ENCODE data around the gene RNF38. TPM values are rescaled to one million over a fixed set of nuclear protein-coding genes. Genes with fewer than 3 reads are reported as not detected.

Gene RNF38
- polyA plus RNA-seq, 1 donor from 2014 or later = 61.9 TPM

- H3K27ac ChIP-seq (ENCODE audit: low read length) = no peak overlapping the region
Measured at GRCh38 chr9:36407122-36407723, 7.2 kb upstream of the RNF38 start.

GRCh38 chr9:36402536-36402935, 2.5 kb upstream of the RNF38 start:
- H2AFZ ChIP-seq (ENCODE audit: low read depth, low read length) = no peak overlapping the region
- no peaks in the 10 kb centered on the region for H3K9me3 ChIP-seq (ENCODE audit: low read length)
- no peak overlapping the region for H3K4me3 ChIP-seq (ENCODE audit: low read length)
- peaks cover 3% of the 10 kb centered on the region for H4K20me1 ChIP-seq (ENCODE audit: insufficient read depth)
- no peak overlapping the region for H3K27ac ChIP-seq (ENCODE audit: low read length)
- H3K9ac ChIP-seq (ENCODE audit: low read length) = no peak overlapping the region
- no peaks in the 10 kb centered on the region for H3K27me3 ChIP-seq (ENCODE audit: insufficient read depth, low read depth, low read length)
- H3K4me2 ChIP-seq (ENCODE audit: low read length) = no peak overlapping the region
- H3K79me2 ChIP-seq (replicated peaks; ENCODE audit: insufficient read depth, low read length) = peaks cover 44% of the 10 kb centered on the region
- H3K9me2 ChIP-seq (ENCODE audit: insufficient read depth, low read length) = no peaks in the 10 kb centered on the region
- H3K36me3 ChIP-seq (ENCODE audit: insufficient read depth, low read length) = no peaks in the 10 kb centered on the region
- peaks cover 3% of the 10 kb centered on the region for H3F3A ChIP-seq (ENCODE audit: insufficient read depth, low read length, poor library complexity, severe bottlenecking)
- TF ChIP-seq SMC3 (conservative IDR thresholded peaks at IDR 0.05; ENCODE audit: poor library complexity) = no peak
- no peak for TF ChIP-seq EP300 (conservative IDR thresholded peaks at IDR 0.05; ENCODE audit: poor library complexity, severe bottlenecking)
- no peak for TF ChIP-seq MXI1 (conservative IDR thresholded peaks at IDR 0.05; ENCODE audit: poor library complexity, severe bottlenecking)
- no peak for TF ChIP-seq CTCF (IDR thresholded peaks at IDR 0.05; ENCODE audit: poor library complexity, severe bottlenecking)
- no peak for TF ChIP-seq TAF1 (IDR thresholded peaks at IDR 0.05; ENCODE audit: low read depth)

More at GRCh38 chr9:36407122-36407723, 7.2 kb upstream of the RNF38 start:
- no peaks in the 10 kb centered on the region for H3K9me2 ChIP-seq (ENCODE audit: insufficient read depth, low read length)
- H4K20me1 ChIP-seq (ENCODE audit: insufficient read depth) = peaks cover 3% of the 10 kb centered on the region
- H3K9ac ChIP-seq (ENCODE audit: low read length) = no peak overlapping the region
- no peak overlapping the region for H3K4me2 ChIP-seq (ENCODE audit: low read length)
- peaks cover 18% of the 10 kb centered on the region for H3K79me2 ChIP-seq (replicated peaks; ENCODE audit: insufficient read depth, low read length)
- TF ChIP-seq EZH2 (IDR thresholded peaks at IDR 0.05; ENCODE audit: borderline replicate concordance, insufficient read depth, low read length, poor library complexity, severe bottlenecking) (no peak), EP300 (conservative IDR thresholded peaks at IDR 0.05; ENCODE audit: poor library complexity, severe bottlenecking) (no peak), REST (IDR thresholded peaks at IDR 0.05; ENCODE audit: borderline replicate concordance) (no peak), POLR2AphosphoS5 (IDR thresholded peaks at IDR 0.05) (no peak), RAD21 (conservative IDR thresholded peaks at IDR 0.05) (peak; percentile 95), TAF1 (IDR thresholded peaks at IDR 0.05; ENCODE audit: low read depth) (no peak), SMC3 (conservative IDR thresholded peaks at IDR 0.05; ENCODE audit: poor library complexity) (peak; percentile 93), MXI1 (conservative IDR thresholded peaks at IDR 0.05; ENCODE audit: poor library complexity, severe bottlenecking) (no peak), CTCF (IDR thresholded peaks at IDR 0.05; ENCODE audit: poor library complexity, severe bottlenecking) (peak; percentile 96)
- no peaks in the 10 kb centered on the region for H3F3A ChIP-seq (ENCODE audit: insufficient read depth, low read length, poor library complexity, severe bottlenecking)
- H3K4me3 ChIP-seq (ENCODE audit: low read length) = no peak overlapping the region
- H2AFZ ChIP-seq (ENCODE audit: low read depth, low read length) = no peak overlapping the region
- H3K36me3 ChIP-seq (ENCODE audit: insufficient read depth, low read length) = no peaks in the 10 kb centered on the region
- H3K9me3 ChIP-seq (ENCODE audit: low read length) = no peaks in the 10 kb centered on the region
- no peaks in the 10 kb centered on the region for H3K27me3 ChIP-seq (ENCODE audit: insufficient read depth, low read depth, low read length)

Data from neural cell (in vitro differentiated cells).